HCEC 1CT (cell line): Measurements from ENCODE around the gene VPS35L.

Experiments
- DNase-seq: peaks from one replicate; pipeline ENCODE4 v3.0.0-alpha.2; 2017

VPS35L gene

GRCh38 chr16:19555186-19555937 lies at the start of gene VPS35L:
Gene VPS35L, plus strand, starts transcription at chr16:19555703. Its CDS starts 27 bp downstream, at chr16:19555730.
- DNase-seq = peak; percentile 98

GRCh38 chr16:19506965-19507364 lies 48.5 kb upstream of the VPS35L start:
- no peak for DNase-seq

DNA sequence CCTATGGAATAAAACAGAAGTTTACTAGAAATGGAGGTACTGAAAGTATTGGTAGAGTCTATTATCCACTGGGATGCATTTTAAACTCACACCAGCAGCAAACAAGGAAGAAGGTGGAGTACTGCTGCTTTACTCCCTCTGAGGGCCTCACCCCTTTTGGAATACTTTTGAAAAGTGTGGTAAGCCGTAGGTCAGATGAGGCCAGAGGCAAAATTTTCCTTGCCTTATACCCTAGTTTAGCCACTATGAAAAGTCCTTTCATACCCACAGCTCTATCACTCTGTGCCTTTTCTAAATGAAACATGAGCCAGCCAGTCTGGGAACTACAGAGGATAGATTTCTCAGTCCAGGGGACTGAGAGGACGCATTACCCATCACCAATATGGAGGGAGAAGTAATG lies 47.6 kb upstream of the VPS35L start:
- no peak for DNase-seq

- DNase-seq = no peak
Measured at GRCh38 chr16:19512297-19512696, 43.2 kb upstream of the VPS35L start.

GRCh38 chr16:19513377-19514053 lies 42.0 kb upstream of the VPS35L start:
- no peak for DNase-seq

DNA sequence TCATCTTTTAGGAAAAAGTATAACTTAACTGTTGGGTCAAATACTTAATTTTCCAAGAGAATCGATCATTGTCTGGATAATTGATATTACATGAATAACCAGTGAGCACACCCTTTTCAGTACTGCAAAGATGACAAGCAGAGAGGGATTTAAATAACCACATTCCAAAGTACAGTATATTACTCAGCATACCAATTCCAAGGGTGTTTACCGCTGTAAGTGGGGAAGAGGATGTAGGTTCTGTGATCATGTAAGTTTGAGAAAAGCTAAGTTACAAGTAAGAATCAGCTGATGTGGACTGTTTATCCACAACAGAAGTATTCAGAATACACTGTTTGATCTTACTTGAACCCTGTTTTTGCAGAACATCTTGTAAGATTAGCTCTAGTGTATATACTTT lies 39.7 kb upstream of the VPS35L start:
- peak; percentile 52 for DNase-seq

- peak; percentile 77 for DNase-seq
Measured at GRCh38 chr16:19517424-19518089, 37.9 kb upstream of the VPS35L start.

DNA sequence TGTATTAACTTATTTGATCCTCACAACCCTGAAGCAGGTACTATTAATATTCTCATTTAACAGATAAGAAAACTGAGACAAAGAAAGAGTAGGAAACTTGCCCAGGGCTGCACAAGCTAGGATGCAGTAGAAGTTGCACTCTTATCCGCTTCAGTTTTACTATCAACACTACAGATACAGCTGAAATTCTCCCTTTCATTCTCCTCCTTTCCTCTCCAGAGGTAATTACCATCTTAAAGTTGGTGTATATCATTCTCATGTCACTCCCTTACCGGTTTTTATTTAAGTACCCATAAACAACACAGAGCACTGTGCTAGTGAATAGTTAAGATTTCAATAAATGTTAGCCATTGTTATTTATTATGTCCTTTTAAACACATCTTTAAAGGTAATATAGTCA lies 37.1 kb upstream of the VPS35L start:
- no peak for DNase-seq

- peak; percentile 7 for DNase-seq
Measured at GRCh38 chr16:19520861-19521331, 34.6 kb upstream of the VPS35L start.

GRCh38 chr16:19521471-19522396 lies 33.8 kb upstream of the VPS35L start, which contains the start of gene GDE1:
Gene GDE1, minus strand, starts transcription at chr16:19522098. Its CDS starts 134 bp downstream, at chr16:19521964.
- peak; percentile 83 for DNase-seq

DNA sequence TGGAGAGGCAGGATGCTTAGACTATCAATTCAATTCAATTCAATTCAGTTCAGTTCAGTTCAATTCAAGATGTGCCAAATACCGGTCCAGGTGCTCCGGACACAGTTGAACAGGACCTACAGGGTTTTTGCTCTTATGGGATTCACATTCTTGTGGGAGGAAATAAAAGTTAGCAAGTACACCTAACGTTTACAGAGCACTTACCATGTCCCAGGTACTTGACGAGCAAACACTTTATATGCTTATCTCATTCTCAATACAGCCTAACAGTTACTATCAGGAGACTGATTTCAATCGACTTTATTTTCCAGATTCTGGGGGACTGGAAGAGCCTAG lies 33.1 kb upstream of the VPS35L start:
- no peak for DNase-seq

- DNase-seq = no peak
Measured at GRCh38 chr16:19522760-19523159, 32.7 kb upstream of the VPS35L start.

DNA sequence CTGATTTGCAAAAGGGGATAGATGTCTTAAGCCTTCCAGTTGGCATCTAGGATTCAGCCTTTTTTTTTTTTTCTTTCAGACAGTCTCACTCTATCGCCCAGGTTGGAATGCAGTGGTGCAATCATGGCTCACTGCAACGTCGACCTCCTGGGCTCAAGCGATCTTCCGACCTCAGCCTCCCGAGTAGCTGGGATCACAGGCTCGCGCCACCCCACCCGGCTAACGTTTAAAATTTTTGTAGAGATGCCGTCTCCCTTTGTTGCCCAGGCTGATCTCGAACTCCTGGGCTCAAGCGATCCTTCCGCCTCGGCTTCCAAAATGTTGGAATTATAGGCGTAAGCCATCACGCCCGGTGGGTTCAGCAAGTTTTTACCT lies 32.3 kb upstream of the VPS35L start:
- DNase-seq = no peak

GRCh38 chr16:19523559-19524355 lies 31.7 kb upstream of the VPS35L start, which contains the start of gene CCP110:
Gene CCP110, plus strand, starts transcription at chr16:19523942. Its CDS starts 3,940 bp downstream, at chr16:19527882.
- DNase-seq = peak; percentile 96

GRCh38 chr16:19524356-19524615 lies 31.2 kb upstream of the VPS35L start:
- DNase-seq = no peak

DNA sequence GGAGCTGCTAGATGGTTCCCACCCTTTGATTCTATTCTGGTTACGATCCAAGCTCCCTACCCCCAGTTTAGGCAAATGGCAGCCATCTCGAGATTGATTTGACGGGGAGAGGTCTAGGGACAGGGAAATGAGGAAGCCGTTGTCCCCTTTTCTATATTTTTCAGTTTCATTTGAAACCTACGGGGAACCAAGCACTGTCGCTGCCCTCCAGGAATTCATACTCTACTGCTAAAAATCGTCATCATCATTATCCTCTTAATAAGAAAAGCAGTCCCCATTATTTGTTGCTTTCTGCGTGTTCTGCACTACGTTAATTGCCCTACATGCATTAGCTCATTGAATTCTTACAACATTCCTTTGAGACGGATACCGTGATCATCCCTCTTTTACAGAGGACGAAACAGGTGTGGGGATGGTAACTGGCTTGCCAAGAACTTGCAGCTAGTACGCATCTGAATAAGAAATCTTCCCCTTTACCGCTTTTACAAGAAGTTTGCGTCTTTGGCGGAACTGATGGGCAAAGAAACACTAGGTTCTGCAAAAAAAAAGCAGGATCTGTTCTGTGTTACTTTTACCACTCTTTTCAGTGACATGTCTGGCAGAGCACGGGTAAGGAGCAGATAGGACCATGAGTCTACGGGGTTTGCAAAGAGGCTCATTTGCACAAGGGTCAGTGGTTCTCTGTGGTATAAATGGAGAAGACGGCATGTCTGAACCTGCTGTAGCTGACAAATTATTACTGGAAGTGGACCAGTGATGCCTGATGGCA lies 30.7 kb upstream of the VPS35L start:
- no peak for DNase-seq

GRCh38 chr16:19525385-19525723 lies 30.1 kb upstream of the VPS35L start:
- no peak for DNase-seq

GRCh38 chr16:19527161-19527560 lies 28.3 kb upstream of the VPS35L start:
- no peak for DNase-seq

- DNase-seq = no peak
Measured at GRCh38 chr16:19528666-19529065, 26.8 kb upstream of the VPS35L start.

DNA sequence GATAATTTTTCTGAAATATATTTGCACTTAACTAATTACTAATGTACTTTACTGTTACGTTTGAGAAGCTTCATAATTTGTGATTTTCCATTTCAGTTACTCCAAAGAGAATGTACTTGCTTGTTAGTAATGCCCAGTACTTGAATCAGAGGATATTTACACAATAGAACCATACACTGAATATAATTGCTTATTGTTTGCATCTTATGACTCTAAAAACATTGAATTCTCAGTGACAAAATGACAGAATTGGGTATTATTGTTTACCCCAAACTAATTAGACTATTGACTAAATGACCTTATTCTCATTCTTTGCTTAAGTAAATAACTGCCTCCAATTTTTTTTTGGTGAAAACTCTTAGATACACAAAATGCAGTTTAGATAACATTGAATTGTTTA lies 22.9 kb upstream of the VPS35L start:
- DNase-seq = no peak

GRCh38 chr16:19540241-19540970 lies 15.1 kb upstream of the VPS35L start:
- no peak for DNase-seq
